Thoracic aorta (tissue), 2 donors: ENCODE data around the gene SIGLECL1. TPM values are rescaled to one million over a fixed set of nuclear protein-coding genes. Genes with fewer than 3 reads are reported as not detected.
A peak's percentile ranks its signal among the peaks of the same experiment; 100 is the strongest.
"Not testable (repeated sequence)": the region's sequence is repeated elsewhere in the genome, so short reads cannot be mapped to it uniquely, and the experiment has no call there.

Experiments
- ATAC-seq: fragments of 150-250 bp; one replicate; pipeline ENCODE4 v1.8.0; 2017; ENCODE audit warnings: low read depth; ENCODE audit not compliant: insufficient number of reproducible peaks, low FRiP score
- DNase-seq: peaks from one replicate; pipeline ENCODE4 v3.0.0-alpha.2; 2020; ENCODE audit warnings: low spot score
- H3K27ac ChIP-seq, 2 donors: fragments of 200-600 bp; sonication (generic); 1 replicate in 1 of 2; 2 replicates in 1 of 2; pipeline ENCODE4 v1.5.1; 2016; ENCODE audit warnings: mild to moderate bottlenecking in 2 of 2, moderate library complexity in 2 of 2
- H3K27me3 ChIP-seq: fragments of 200-600 bp; sonication (generic); replicated peaks from 2 replicates; pipeline ENCODE4 v1.6.0; 2016; ENCODE audit warnings: mild to moderate bottlenecking; ENCODE audit not compliant: insufficient read depth
- H3K36me3 ChIP-seq: fragments of 200-600 bp; sonication (generic); one replicate; pipeline ENCODE4 v1.5.1; 2016
- H3K4me1 ChIP-seq, 2 donors: fragments of 200-600 bp; sonication (generic); 1 replicate in 1 of 2; 2 replicates in 1 of 2; pipeline versions ENCODE4 v1.5.1 to v1.6.0; 2016; ENCODE audit warnings: low read depth in 2 of 2, mild to moderate bottlenecking in 1 of 2; ENCODE audit not compliant: control insufficient read depth in 1 of 2
- H3K4me3 ChIP-seq: fragments of 200-600 bp; sonication (generic); 2 replicates; pipeline ENCODE4 v1.5.1; 2016; ENCODE audit warnings: mild to moderate bottlenecking
- H3K9me3 ChIP-seq: fragments of 200-600 bp; sonication (generic); 2 replicates; pipeline ENCODE4 v1.5.1; 2016
- total RNA-seq, 2 donors: library from RNA; depleted of rRNA; stranded (reverse); fragments of >200 nt; gene quantifications; one replicate each; pipeline versions ENCODE4 v1.1.0 to v1.2.3, GENCODE V29; 2016
- TF ChIP-seq, protein P1 (sequence below): fragments of 200-600 bp; sonication (generic); IDR thresholded peaks from one replicate; pipeline ENCODE4 v1.5.1; 2019; ENCODE audit warnings: antibody characterized with exemption

Gene SIGLECL1
- total RNA-seq, 2 donors from 2014 or later, result not detected

DNA sequence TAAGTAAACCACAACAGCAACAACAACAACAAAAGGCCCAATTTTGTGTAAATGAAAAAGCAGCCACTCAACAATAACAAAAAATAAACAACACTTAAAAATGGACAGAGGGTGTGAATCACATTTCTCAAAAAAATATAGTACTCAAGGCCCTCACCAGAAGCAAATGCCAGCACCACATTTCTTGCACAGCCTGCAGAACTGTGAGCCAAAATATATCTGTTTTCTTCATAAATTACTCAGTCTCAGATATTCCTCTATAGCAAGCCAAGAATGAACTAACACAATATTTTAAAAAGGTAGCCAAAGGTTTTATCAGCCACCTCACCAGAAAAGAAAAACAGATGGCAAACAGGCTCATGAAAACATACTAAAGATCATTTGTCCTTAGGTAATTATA, 29.9 kb upstream of the SIGLECL1 start:
- Histone ChIP-seq H3K36me3 (no peaks in the 10 kb centered on the region), H3K4me3 (no peak overlapping the region), H3K27me3 (no peaks in the 10 kb centered on the region), H3K9me3 (no peaks in the 10 kb centered on the region), H3K4me1 (no peaks in the 10 kb centered on the region), H3K27ac (no peak overlapping the region)
- TF ChIP-seq, protein P1, sequence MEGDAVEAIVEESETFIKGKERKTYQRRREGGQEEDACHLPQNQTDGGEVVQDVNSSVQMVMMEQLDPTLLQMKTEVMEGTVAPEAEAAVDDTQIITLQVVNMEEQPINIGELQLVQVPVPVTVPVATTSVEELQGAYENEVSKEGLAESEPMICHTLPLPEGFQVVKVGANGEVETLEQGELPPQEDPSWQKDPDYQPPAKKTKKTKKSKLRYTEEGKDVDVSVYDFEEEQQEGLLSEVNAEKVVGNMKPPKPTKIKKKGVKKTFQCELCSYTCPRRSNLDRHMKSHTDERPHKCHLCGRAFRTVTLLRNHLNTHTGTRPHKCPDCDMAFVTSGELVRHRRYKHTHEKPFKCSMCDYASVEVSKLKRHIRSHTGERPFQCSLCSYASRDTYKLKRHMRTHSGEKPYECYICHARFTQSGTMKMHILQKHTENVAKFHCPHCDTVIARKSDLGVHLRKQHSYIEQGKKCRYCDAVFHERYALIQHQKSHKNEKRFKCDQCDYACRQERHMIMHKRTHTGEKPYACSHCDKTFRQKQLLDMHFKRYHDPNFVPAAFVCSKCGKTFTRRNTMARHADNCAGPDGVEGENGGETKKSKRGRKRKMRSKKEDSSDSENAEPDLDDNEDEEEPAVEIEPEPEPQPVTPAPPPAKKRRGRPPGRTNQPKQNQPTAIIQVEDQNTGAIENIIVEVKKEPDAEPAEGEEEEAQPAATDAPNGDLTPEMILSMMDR, result no peak
- DNase-seq (no peak), ATAC-seq (no peak)

DNA sequence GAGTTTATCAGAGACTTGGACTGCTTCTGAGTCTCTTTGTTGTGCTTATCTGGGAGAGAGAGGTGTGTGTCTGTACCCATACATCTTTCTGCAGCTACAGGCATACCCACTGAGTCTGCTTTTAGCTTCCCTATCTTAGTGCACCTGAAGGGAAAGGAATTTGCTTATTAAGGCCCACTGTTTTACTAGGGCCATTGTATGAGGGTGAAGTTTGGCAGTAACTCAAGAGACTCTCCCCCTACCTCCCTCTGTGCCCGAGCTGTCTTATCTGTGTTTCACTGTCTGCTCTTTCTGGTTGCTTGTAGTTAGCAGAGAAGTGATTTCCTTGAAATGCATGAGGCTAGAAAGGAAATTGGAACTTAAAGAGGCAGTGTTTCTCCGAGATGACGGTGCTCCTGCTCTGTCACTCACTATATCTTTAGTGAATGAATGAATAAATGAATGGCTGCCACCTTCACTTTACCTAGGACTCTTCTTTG, 26.7 kb upstream of the SIGLECL1 start:
- Histone ChIP-seq H3K36me3 (no peaks in the 10 kb centered on the region), H3K9me3 (no peaks in the 10 kb centered on the region), H3K4me1 (no peaks in the 10 kb centered on the region), H3K4me3 (no peak overlapping the region), H3K27ac (no peak overlapping the region), H3K27me3 (no peaks in the 10 kb centered on the region)
- DNase-seq, result no peak
- TF ChIP-seq, protein P1, result no peak
- ATAC-seq, result no peak

DNA sequence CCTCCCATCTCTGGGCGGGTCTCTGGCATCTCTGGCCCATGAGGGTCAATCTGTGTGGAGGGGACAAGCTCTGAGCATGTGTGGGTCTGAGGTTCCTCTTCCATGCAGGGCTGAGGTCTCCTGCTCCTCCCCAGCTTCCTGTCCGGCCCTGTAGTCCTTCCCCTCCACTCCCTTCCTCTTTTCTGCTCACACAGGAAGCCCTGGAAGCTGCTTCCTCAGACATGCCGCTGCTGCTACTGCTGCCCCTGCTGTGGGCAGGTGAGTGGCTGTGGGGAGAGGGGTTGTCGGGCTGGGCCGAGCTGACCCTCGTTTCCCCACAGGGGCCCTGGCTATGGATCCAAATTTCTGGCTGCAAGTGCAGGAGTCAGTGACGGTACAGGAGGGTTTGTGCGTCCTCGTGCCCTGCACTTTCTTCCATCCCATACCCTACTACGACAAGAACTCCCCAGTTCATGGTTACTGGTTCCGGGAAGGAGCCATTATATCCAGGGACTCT, 25.9 kb upstream of the SIGLECL1 start, which contains the start of gene CD33:
CD33 (plus strand) TSS at position 183 of the 496 bp plus-strand sequence; CDS start at position 222, 39 bp downstream.
- not testable (repeated sequence) for DNase-seq, H3K27ac ChIP-seq, H3K4me1 ChIP-seq, ATAC-seq, H3K9me3 ChIP-seq, H3K36me3 ChIP-seq, H3K27me3 ChIP-seq
- H3K4me3 ChIP-seq, result peak within 1 kb of the TSS; percentile 61

DNA sequence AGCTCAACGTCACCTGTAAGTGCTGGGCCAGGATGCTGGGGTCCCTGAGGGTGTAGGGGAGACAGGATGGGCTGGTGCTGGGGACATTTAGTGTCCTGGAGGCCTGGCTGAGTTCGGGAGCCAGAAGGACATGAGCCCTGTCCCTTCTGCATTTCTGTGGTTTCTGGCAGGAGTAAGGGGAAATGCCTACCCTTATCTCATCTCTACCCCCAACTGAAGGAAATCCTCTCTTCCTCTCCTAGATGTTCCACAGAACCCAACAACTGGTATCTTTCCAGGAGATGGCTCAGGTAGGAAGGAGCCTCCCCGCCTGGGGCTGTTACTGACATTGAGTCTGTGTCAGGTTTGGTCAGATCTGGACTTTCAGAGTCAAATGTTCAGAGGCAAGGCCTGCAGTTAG, 24.8 kb upstream of the SIGLECL1 start:
- DNase-seq (no peak), ATAC-seq (no peak)
- Histone ChIP-seq H3K4me3 (peak overlapping the region; percentile 61), H3K27me3 (no peaks in the 10 kb centered on the region), H3K36me3 (no peaks in the 10 kb centered on the region), H3K27ac (no peak overlapping the region), H3K4me1 (no peaks in the 10 kb centered on the region), H3K9me3 (no peaks in the 10 kb centered on the region)
- TF ChIP-seq, protein P1, result no peak

DNA sequence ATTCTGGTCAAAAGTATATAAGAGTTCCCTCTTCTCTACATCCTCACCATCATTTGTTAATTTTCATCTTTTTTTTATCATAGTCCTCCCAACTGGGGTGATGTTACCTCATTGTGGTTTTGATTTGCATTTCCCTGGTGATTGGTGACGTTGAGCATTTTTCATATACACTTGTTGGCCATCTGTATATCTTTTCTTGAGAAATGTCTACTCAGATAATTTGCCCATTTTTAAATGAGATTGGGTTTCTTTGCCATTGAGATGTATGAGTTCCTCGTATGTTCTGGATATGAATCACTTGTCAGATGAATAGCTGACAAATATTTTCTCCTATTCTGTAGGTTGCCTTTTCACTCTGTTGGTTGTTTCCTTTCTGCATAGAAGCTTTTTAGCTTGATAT, 23.6 kb upstream of the SIGLECL1 start:
- Histone ChIP-seq H3K9me3 (no peaks in the 10 kb centered on the region), H3K27me3 (no peaks in the 10 kb centered on the region)

More for the DNA sequence above, 23.6 kb upstream of the SIGLECL1 start:
- TF ChIP-seq, protein P1, result no peak
- no peak for DNase-seq
- H3K4me1 ChIP-seq, result no peaks in the 10 kb centered on the region
- H3K36me3 ChIP-seq, result no peaks in the 10 kb centered on the region
- H3K27ac ChIP-seq, result no peak overlapping the region
- ATAC-seq, result no peak
- no peak overlapping the region for H3K4me3 ChIP-seq
